GM21528 (cell line): ENCODE measurements around the gene BPIFB3.

ENCODE experiments used
- ATAC-seq: cut with Tn5 transposase; IDR thresholded peaks from one replicate; pipeline ENCODE4 v1.9.1; 2021; ENCODE audit warnings: mild to moderate bottlenecking, moderate library complexity; ENCODE audit not compliant: unreplicated experiment, low FRiP score

BPIFB3 gene

DNA sequence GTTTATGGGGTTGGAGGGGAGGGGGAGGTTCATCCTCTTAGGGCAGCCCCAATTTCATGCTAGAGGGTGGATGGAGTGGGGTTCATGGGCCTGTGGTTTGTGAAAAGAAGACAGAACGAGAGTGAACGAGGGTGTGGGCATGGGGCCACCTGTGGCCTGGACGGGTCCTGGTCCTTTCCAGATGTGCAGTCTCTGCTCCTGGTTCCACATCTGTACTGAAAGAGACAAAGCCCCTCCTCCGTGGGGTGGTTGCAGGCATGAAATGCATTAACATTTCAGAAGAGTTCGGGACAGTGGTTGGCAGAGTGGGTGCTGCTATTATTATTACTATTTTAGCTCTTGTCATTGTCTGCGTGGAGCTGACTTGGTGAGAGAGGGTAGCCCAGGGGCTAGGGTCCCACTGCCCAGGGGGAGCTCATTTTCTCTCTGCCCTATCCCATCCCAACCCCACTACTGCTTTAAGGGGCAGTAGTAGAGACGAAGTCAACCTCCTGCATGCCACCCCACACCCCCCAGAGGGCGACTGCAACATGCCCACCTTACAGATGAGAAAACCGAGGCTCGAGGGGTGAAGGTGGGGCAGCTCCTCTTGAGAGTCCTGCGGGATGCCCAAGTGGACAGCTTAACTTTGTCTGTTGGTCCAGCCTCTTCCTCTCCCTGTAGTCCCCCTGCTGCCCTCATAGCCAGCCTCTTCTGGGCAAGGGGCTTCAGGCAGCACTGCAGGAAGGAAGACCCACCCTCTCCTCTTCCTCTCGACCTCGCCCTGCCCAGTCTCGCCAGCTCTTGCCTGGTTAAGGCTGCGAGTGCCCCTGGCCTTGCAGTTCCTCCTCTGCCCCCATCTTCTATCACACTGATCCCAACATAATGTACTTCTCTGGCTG is 37.8 kb upstream of the BPIFB3 start:
- ATAC-seq, result no peak

DNA sequence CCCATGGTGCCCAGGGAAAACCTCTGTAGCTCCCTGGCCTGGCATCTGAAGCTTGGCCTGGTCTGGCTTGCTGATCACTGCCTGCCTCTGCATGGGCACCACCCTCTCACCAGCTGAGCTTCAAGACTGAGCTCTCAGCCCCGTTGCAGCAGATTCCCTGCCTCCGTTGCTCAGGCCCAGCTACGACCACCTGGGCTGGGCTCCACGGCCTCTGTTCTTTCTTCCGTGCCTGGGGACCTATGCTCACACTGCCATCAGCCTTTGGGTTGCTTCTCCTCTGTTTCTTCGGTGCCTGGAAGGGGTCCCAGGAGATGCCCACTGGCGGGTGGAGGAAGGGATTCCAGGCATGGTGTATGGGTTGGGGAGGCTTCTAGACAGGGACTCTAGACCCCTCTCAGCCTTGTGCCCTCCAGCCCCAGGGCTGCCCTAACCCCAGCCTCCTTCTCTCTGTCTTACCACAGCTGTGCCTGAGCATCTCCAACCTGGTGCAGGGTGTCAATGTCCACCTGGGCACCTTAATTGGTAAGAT is 37.1 kb upstream of the BPIFB3 start:
- no peak for ATAC-seq

DNA sequence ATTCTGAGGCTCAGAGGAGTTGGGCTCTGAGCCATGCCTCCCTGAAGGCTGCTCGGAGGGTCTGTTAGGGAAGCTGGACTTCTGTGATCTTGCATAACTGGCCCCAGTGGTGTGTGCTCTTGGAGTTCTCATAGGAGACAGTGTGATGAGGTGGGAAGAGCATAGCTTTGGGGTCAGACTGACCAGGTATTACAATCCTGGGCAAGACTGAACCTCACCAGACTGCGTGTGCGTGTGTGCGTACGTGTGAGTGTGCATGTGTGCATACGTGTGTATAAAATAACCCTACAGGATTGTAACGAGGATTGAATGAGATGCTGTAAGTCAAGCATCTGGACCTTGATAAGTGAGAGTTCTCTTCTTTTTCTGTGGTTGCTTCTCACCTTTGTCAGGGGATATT is 36.2 kb upstream of the BPIFB3 start:
- ATAC-seq, result no peak

DNA sequence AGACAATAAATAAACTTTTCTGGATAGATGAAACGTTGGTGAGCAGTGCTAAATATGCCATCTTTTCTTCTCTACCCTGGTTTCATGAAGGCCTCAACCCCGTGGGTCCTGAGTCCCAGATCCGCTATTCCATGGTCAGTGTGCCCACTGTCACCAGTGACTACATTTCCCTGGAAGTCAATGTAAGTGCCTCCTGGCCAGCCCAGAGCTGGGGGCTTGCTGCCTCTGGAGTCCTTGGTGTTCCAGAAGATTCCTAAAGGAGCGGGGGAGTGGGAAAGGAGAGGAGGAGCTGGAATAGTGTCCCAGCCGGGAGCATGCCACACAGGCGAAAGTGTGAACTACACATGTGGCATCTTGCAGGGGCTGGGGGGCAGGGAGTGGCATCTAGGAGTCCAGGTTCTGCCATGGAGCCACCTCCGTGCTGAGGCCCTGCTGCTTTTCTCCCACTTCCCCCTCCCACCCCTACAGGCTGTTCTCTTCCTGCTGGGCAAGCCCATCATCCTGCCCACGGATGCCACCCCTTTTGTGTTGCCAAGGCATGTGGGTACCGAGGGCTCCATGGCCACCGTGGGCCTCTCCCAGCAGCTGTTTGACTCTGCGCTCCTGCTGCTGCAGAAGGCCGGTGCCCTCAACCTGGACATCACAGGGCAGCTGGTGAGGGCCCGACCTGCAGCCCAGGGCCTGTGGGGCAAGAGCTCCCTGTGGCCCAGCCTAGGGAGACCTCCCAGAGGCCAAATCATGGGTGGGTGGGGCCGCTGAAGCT is 35.4 kb upstream of the BPIFB3 start:
- ATAC-seq, result no peak

DNA sequence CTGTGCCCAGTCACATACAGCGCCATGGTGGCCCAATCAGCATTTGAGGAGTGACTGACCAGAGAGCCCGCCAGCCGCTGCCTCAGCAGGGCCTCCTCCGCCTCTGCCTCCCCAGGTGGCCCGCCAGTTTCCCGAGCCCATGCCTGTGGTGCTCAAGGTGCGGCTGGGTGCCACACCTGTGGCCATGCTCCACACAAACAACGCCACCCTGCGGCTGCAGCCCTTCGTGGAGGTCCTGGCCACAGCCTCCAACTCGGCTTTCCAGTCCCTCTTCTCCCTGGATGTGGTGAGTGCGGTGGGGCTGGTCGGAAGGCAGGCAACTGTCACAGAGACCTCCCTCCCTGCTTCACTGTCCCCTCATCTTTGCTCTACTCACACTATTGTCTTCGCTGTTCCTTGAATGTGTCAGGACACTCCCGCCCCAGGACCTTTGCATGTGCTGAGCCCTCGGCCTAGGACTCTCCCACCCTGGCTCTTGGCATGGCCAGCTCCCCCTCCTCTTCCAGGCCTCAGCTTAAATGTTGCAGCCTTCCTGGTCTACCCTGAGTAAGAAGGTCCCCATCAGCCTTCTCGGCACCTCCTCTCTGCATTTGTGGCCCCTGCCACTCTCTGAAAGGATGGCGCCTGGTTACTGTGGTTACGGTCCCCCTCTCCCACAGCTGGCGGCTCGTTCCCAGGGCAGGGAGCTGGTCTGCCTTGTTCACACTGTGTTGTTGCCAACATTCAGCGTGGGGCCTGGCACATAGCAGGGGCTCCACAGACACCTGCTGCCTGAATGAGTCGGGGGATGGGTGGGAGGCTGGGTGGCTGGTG is 34.0 kb upstream of the BPIFB3 start:
- no peak for ATAC-seq

DNA sequence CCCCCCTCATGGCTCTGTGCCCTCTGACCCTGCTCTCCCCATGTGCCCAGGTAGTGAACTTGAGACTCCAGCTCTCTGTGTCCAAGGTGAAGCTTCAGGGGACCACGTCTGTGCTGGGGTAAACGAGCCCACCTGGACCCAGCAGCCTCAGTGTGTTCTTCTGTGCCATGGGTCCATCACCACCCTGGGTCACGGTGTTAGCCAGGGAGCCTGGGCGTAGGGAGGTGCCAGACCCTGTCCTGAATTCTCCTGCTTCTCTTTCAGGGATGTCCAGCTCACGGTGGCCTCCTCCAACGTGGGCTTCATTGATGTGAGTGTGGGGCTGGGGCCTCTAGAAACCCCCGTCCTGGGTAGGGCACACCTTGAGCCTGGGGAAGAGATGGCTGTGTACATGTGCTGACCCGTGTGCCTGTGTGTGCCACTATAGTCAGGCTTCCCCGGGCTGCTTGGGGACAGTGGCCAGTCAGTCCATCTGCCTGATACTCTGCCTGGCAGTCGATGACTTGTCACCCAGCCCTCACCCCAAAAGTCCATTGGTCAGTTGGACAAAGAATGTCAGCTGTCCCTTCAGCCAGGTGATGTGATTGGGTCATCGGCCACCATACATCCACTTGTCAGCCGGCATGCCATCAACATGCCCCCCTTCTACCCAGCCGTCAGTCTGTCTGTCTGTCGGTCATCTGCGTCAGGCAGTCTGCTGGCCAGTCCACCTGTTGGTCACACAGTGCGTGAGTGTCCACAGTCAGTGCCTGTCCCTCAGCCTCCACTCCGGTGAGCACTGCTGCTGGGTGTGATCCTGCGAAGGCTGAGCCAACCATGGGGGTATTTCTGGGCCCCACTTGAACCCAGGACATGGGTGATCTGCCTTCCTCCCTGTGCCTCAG is 33.2 kb upstream of the BPIFB3 start:
- no peak for ATAC-seq

DNA sequence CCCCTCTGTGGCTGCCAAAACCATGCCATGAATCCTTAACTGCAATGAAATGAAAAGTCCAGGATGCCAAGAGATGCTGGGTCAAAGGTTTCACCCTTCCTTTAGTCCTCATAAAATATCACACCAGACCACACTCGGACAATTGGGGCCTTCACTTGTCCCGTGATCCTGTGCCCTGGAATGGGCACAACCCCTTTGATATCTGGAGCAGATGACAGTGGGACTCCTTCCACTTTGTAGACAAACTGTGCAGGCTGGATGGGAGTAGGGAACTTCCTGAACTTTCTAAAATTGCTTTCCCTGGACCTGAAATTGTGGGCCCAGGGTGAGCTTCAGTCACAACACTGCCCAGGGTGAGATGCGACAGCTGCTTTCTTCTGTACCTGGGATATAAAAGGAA is 31.8 kb upstream of the BPIFB3 start:
- ATAC-seq, result no peak

DNA sequence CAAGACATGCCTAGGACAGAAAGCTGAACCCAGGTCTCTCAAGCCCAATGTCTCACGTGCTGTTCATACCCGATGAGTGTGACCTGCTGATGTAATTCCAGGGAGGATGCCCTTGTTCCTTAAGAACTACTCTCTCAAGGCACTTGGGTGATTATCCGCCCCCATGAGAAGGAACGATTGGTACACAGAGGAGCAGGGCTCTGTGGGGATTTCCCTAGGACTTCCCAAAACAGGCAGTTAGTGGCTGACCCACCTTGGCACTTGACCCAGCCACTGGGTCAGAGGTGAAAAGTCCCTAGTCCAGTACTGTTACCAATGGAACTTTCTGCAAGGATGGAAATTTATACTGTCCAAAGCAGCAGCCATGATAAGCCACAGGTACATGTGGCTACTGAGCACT is 31.4 kb upstream of the BPIFB3 start:
- no peak for ATAC-seq

DNA sequence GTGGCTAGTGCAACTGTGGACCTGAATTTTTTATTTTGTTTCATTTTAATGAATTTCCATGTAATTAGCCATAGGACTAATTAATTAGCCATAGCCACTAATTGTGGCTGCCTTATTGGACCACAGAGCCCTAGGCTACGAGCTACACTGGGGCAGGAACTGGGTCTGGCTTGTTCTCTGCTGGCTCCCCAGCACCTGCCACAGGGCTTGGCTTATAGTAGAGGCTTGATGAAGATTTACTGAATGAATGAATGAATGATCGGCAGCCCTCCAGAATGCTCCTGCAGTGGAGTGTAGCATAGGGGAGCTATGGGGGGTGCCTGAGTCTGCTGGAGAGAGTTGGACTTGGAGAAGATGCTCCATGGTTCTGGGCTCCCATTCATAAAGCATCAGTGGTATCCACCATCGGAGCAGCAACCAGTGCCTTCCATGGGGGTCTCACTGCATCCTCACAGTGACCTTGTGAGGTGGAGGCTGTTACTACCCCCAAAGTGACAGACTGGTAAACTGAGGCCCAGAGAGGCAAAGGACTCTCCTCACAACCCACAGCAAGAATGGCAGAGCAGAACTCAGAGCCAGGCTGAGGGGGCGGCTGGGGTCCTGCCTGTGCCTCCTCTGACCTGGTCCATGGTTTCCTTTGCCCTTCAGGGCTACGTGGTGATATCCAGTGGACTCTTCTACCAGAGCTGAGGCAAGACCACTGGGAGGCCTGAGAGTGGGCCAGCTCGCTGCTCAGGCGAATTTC is 30.8 kb upstream of the BPIFB3 start:
- ATAC-seq, result no peak

DNA sequence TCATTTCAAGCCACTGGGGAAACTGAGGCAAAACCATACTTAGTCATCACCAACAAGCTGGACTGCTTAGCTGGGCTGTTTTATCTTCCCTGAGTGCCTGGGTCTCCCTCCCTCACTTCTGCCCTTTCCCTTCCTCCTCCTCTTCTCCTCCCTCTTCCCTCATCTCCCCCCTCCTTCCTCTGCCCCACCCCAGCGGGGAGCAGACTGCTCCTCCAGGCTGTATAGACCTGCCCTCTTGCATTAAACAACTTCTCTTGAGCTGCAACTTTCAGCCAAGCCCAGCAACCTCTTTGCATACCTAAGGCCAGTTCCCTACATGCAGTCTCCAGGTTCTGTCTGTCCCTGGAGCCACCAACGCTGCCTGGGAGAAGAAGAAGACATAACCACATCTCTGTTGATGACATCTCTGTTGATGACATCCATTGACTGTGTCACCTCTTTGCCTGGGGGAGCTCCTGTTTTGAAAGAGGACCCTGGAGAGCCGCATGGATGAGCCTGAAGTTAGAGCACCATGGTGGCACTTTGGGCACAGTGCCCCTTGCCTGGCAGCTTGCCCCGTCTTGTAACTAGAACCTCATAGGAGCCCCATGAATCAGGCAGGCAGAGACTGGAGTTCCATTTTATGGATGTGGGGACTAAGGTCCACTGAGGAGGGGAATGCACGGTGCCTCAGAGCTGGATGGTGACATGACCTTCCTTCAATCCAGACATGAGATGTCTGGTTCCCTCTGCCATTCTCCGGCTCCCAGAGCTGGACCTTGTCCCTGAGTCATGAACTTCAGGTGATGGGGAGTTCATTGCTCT is 30.1 kb upstream of the BPIFB3 start:
- ATAC-seq, result no peak

DNA sequence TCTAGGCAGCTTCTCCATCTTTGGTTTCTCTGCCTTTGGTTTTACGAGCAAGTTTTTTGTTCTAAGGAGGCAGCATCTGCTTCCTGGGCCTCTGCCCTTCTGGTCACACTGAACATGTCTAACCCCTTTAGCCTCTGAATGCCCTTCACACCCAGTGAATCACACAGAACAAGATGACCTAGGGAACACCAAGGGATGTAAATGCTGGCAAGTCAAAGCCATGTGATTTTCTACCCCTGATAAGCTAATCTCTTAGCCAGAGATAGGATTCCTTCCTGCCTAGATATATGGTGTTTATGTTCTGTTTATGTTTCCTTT is 29.5 kb upstream of the BPIFB3 start:
- no peak for ATAC-seq

DNA sequence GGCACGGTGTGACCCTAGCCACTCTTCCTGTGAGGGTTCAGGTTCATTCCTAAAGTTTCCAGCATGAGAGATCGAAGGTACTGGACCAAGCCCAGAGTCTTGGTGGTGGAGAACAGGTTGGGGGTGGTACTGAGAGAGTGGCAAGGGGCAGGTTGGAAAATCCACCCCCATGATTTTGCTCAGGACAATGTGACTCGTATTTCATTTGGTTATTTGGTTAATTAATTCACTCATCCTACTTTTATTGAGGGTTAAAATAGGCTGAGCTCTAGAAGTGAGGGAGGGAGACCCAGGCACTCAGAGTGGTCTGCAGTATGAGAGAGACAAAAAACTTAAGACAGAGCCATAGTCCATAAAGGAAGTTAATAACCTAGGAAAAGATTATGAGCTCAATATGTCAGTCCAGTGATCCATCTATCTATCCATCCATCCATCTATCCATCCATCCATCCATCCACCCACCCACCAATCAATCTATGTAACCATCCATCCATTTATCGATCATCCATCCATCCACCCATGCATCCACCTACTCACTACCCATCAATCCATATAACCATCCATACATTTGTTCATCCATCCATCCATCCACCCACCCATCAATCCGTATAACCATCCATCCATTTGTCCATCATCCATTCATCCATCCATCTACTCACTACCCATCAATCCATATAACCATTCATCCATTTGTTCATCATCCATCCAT is 28.9 kb upstream of the BPIFB3 start:
- no peak for ATAC-seq

DNA sequence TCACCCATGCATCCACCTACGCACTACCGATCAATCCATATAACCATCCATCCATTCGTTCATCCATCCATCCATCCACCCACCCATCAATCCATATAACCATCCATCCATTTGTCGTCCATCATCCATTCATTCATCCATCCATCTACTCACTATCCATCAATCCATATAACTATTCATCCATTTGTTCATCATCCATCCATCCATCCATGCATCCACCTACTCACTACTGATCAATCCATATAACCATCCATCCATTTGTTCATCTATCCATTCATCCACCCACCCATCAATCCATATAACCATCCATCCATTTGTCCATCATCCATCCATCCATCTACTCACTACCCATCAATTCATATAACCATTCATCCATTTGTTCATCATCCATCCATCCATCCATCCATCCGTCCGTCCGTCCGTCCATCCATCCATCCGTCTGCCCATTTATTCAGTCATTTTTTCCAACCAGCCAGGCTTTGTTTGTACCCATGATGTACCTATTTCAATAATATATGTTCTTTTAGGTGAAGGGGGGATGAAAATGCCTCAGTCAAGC is 28.3 kb upstream of the BPIFB3 start:
- ATAC-seq, result no peak

DNA sequence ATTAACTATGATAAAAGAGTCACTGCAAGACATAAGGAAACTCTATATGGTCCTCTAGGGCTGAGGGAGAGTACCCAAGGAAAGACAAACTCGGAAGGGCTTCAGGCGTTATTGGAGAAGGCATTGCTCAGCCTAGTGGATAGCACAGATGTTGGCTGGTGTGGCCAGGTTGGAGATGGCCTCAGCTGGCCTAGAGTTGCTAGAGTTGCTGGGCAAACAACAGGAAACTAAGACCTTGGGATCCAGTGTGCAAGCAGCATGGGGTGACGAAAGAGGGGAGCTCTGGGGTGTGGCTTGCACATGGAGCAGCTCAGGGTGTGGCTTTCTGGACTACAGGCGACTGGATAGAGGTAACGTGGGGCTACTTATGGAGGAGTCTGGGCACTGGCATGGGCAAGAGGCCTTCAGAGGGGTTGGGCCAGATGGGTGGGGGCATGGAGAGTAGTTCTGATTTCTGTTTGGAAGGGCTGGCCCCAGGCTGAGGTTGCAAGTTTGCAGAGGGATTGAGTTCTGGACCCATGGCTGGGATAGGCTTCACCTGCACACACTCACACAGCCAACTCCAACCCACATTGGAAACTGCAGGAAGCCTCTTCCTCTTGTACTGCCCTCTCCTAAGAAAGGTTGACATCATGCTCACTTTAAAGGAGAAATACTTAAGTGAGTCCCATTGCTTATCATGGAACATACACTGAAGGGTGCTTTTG is 27.5 kb upstream of the BPIFB3 start:
- ATAC-seq, result no peak

DNA sequence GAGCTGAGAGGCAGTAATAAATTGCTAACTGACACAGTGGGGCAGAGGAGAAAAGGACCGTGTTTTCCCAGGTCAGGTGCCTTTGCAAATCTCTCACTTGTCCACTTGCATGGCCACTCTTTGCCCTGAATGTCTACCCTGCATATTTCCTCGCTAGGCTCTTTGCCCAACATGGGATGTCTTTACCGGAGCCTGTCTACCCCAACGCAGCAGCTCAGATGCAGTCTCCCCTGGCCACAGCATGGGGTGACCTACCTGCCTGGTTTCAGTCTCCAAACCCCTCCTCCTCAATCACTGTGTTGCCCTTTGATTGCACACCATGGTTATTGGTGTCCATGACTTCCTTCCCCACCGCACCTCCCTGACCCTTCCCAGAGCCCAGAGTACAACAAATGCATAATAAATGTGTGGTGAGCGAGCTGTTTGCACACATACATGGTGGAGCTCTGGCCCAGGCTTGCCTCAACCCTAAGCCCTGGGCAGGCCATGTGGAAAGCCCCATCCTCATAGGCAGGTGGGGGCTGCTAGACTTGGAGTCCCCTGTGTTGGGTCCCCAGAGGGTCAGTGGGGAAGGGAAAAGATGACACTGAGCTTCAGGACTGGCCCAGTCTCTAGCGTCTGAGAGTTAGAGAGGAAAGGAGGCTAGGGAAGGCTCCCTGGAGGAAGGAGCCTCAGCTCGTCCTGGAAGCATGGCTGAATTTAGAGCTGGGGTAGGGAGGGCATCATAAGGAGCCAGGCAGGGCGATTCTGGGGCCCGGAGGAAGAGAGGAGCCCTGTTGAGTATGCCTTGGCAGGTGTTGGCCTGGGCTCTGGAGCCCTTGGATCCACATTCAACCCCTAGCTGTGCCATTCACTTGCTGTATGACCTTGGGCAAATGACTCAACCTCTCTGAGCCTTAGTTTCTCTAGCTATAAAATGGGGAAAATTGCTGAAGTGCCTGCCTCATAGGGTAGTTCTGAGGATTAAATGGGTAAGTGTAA is 26.6 kb upstream of the BPIFB3 start:
- ATAC-seq, result no peak
